ENCODE measurements around the gene ARHGAP12.
"Not testable (repeated sequence)": the region's sequence is repeated elsewhere in the genome, so short reads cannot be mapped to it uniquely, and the experiment has no call there.

The ARHGAP12 gene

GRCh38 chr10:31923389-31923788 lies 5.2 kb downstream of the ARHGAP12 start:
- no peak for DNase-seq

DNA sequence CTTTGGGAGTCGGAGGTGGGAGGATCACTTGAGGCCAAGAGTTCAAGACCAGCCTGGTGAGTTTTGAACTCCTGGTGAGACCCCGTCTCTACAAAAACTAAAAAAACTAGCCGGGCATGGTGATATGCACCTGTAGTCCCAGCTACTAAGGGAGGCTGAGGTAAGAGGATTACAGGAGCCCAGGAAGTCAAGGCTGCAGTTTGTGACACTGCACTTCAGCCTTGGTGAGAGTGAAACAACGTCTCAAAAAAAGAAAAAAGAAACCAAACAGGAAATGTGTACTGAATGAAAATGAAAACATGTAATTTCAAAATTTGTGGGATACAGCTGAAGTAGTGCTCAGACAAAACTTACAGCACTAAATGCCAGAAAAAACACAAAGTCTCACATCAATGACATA lies 7.6 kb downstream of the ARHGAP12 start:
- no peak for DNase-seq

DNA sequence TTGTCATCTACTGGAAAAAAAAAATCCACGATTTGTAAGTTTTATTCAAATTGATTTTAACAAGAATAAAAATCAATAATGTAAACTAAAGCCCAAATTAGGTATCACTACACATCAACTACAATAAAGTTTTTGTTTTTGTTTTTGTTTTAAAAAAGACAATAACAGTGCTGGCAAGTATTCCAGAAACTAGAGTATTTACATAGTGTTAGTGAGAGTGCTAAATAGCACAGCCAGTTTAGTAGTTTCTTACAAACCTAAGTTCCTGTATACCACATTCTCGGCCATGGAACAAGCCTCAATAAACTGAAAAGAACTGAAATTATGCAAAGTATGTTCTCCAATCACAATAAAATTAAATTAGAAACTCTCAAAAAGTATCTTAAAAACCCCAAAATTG lies 8.1 kb downstream of the ARHGAP12 start:
- DNase-seq, result no peak

- no peak for DNase-seq
Measured at GRCh38 chr10:31918671-31919409, 9.8 kb downstream of the ARHGAP12 start.

GRCh38 chr10:31914370-31914769 lies 14.3 kb downstream of the ARHGAP12 start:
- DNase-seq, result no peak

GRCh38 chr10:31912898-31913850 lies 15.5 kb downstream of the ARHGAP12 start:
- DNase-seq, result no peak

DNA sequence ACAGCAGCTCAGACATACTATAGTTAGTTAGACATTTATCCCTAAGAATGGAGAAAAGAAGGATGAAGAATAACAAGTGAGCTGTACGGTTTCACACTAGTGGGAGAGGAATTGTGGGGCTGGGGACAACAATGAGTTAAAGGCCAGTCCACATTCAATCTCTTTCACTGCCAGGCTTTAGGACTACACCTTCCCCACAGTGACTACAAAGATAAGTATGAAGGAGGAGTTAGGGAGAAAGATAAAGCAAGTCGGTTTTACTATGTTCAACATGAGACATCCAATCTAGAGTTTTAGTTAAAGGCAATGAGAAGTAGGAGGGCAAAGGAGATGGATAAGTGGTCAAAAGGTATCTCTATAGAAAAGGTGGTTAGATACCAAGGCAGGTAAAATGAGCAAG lies 16.3 kb downstream of the ARHGAP12 start:
- DNase-seq, result no peak

DNA sequence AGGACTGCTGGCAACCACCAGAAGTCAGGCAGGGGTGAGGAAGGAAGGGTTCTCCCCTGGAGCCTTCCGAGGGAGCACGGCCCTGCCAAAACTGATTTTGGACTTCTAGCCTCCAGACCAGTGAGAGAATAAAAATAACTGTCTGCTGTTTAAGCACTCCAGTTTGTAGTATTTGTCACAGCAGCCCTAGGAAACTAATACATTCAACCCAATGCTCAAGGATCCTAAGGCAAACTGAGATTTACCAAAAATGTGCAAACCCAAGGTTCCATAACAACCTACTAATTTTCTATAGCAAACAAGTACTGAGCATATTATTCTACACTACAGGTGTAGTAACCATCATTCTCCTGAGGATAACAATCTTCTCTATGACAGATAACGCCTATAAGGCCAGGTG lies 18.6 kb downstream of the ARHGAP12 start:
- DNase-seq, result no peak

DNA sequence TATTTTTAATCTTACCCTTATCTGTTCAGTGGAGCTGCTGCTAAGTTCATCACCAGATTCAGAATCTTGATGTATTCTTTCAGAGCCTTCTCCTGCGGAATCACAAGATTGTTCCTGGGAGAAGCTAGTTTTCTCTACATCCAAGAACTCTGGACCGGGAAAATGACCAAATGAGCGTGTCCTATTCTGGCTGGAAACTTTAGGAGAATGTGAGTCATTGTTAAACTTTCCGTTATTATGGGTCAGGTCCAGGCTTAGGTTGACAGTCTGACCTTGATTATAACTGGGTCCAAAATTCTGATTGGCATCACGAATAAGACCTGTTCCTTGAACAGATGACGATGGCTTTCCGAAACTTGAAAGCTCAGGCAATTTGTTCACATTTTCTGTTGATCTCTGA lies 20.5 kb downstream of the ARHGAP12 start:
- no peak for DNase-seq

DNA sequence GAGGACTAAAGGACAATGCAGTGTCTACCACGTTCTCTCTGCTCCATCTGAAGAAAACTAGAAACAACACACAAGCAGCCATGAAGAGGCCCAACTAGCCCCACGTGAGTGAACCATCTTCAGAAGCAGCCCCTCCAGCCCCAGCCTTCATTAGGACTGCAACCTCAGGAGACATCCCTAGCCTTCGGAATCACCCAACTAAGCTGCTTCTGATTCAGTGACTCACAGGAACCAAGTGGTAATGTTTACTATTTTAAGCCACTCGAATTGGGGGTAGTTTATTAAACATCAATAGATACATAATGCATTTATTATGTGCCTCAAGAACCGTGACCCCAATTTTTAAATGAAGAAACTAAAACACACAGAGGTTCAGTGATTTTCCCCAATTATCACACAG lies 22.6 kb downstream of the ARHGAP12 start:
- no peak for DNase-seq

DNA sequence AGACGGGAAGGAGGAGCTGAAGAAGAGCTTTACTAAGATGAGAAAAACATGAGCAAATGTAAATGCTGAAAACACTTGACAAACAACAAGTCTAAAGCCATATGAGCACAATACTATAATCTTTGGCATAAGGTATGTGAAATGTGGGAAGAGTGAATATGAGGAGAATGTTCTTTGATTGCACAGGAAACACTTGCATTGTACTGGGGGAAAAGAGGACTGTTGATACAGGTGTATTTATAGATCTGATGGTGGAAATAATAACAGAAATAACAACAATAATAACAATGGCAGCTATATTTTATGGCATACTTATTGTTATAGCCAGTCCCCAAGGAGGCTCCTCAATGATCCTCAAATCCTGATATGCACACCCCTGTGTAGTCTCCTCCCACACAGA lies 23.0 kb downstream of the ARHGAP12 start:
- DNase-seq, result no peak

- no peak for DNase-seq
Measured at GRCh38 chr10:31902625-31903024, 26.0 kb downstream of the ARHGAP12 start.

DNA sequence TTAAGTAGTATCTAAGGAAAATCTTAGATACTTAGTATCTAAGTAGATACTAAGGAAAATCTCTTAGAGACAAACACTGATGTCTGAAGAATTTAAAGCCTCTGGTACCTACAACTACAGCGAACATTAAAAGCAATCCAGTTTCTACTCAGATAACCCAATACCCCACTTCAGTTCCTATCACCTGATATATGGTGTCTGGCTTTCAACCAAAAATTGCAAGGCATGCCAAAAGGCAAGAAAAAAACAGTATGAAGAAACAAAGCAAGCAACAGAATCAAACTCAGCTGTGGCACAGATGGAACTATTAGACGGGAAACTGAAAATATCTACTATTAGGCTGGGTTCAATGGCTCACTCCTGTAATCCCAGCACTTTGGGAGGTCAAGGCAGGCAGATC lies 31.1 kb downstream of the ARHGAP12 start:
- no peak for DNase-seq

- DNase-seq, result no peak
Measured at GRCh38 chr10:31896968-31897384, 31.7 kb downstream of the ARHGAP12 start.

- DNase-seq, result not testable (repeated sequence)
Measured at GRCh38 chr10:31895722-31896121, 32.9 kb downstream of the ARHGAP12 start.

- DNase-seq, result no peak
Measured at GRCh38 chr10:31888442-31888841, 40.2 kb downstream of the ARHGAP12 start.

DNA sequence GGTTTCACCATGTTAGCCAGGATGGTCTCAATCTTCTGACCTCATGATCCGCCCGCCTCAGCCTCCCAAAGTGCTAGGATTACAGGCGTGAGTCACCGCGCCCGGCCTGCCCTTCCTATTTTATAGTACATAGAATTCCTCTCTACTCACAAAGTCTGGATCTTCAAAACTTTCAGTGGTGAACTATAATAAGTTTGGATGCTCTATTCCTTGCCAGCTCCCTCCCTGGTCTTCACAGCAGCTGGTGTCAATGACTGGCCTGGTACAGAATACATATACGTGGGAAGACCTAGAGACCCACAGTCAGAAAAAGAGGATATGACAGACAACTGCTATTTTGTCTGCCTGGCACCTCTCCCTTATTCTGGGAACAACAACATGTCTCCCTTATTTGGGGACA lies 40.8 kb downstream of the ARHGAP12 start:
- no peak for DNase-seq

- no peak for DNase-seq
Measured at GRCh38 chr10:31886885-31887284, 41.7 kb downstream of the ARHGAP12 start.

- no peak for DNase-seq
Measured at GRCh38 chr10:31885971-31886370, 42.7 kb downstream of the ARHGAP12 start.

- no peak for DNase-seq
Measured at GRCh38 chr10:31884386-31884785, 44.2 kb downstream of the ARHGAP12 start.

GRCh38 chr10:31883397-31883796 lies 45.2 kb downstream of the ARHGAP12 start:
- no peak for DNase-seq

DNA sequence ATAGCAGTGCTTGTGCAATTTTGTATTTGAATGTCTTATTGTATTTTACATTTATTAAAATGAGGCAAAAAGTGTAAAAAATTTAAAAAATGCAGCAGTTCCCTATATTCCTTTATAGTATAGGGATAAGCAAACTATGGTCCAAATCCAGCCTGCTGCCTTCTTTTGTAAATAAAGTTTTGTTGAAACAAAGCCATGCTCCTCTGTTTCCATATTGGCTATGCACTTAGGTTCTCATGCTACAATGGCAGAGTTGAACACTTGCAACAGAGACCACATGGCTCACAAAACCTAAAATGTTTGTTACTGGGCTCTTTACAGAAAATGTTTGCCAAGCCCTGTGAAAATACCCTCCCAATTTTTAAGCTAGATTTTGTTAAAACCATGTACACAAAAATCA lies 50.1 kb downstream of the ARHGAP12 start:
- DNase-seq, result no peak

DNA sequence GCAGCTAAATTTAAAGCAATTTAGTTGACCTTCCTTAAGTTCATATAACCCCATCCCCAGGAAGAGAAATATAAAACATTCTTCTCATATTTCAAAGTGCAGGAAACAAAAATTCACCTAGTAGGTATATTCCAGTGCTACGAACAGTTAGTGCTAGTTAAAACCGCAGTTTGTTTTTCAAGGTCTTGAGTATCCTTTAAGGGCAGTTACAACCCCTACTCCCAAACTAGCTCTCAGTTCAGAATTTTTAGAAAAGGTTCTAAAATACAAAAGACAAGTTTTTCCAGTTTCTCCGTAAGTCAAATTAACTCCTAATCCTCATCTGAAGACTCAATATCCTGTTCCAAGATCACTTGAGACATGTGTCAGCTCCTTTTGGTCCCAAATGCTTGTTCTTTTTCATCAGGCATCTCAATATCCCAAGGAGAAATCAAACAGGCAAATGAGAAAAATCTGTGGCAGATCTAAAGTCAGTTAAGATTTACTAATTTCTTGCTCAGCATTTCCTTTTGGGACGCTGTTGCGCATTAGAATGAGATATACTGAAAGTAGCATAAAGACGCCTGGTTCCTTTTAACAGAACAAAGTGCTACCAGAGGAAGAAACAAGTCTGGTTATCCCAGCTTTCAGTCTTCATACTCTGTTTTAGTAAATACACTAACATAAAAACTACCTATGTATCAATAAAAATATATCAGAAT lies 51.8 kb downstream of the ARHGAP12 start:
- no peak for DNase-seq

DNA sequence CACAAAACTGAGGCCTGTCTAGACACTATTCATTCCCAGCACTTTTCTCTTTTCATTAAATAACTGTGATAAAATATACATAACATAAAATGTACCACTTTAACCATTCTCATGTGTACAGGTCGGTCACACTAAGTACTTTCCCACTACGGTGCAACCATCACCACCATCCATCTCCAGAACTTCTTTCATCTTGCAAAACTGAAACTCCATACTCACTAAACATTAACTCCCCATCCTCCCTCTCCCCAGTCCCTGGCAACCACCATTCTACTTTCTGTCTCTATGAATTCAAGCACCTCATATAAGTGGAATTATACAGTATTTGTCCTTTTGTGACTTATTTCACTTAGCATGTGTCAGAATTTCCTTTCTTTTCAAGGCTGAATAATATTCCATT lies 53.0 kb downstream of the ARHGAP12 start:
- DNase-seq, result no peak

Measured in activated gamma-delta T cell treated with Interleukin-2 at 50 U/mL for 16 hours (primary cell).